Trophoblast cell (in vitro differentiated cells and primary cell): ENCODE results near the gene POC5.
"Not testable (repeated sequence)": the region's sequence is repeated elsewhere in the genome, so short reads cannot be mapped to it uniquely, and the experiment has no call there.

Experiments
- DNase-seq, 2 donors: peaks; one replicate each; pipeline ENCODE4 v3.0.0-alpha.2; 2016
- H2AFZ ChIP-seq: 2 replicates; pipeline ENCODE4 v1.6.1; 2013; ENCODE audit warnings: low read length, moderate library complexity, mild to moderate bottlenecking; ENCODE audit not compliant: insufficient read depth, poor library complexity
- H2AK5ac ChIP-seq: 2 replicates; pipeline ENCODE4 v1.6.1; 2013; ENCODE audit warnings: mild to moderate bottlenecking, low read length
- H2BK120ac ChIP-seq: 2 replicates; pipeline ENCODE4 v1.6.1; 2013; ENCODE audit warnings: low read length, mild to moderate bottlenecking, moderate library complexity; ENCODE audit not compliant: insufficient read depth, poor library complexity
- H2BK12ac ChIP-seq: 2 replicates; pipeline ENCODE4 v1.6.1; 2013; ENCODE audit warnings: mild to moderate bottlenecking, low read length, moderate library complexity
- H2BK5ac ChIP-seq: 2 replicates; pipeline ENCODE4 v1.6.1; 2013; ENCODE audit warnings: low read length, low read depth, moderate library complexity, mild to moderate bottlenecking; ENCODE audit not compliant: poor library complexity
- H3K14ac ChIP-seq: 2 replicates; pipeline ENCODE4 v1.6.1; 2013; ENCODE audit warnings: mild to moderate bottlenecking, low read length
- H3K18ac ChIP-seq: 2 replicates; pipeline ENCODE4 v1.6.1; 2013; ENCODE audit warnings: mild to moderate bottlenecking, low read length
- H3K23ac ChIP-seq: 2 replicates; pipeline ENCODE4 v1.6.1; 2013; ENCODE audit warnings: low read length
- H3K27ac ChIP-seq: 2 replicates; pipeline ENCODE4 v1.5.1; 2013; ENCODE audit warnings: low read depth, mild to moderate bottlenecking, inconsistent platforms, low read length, moderate library complexity
- H3K27me3 ChIP-seq: 2 replicates; pipeline ENCODE4 v1.6.1; 2013; ENCODE audit warnings: inconsistent platforms, mild to moderate bottlenecking, low read length, moderate library complexity; ENCODE audit not compliant: insufficient read depth
- H3K36me3 ChIP-seq, 2 experiments: 1 replicate in 1 of 2; 2 replicates in 1 of 2; pipeline ENCODE4 v1.6.1; 2013; ENCODE audit warnings: low read length in 2 of 2, mild to moderate bottlenecking in 2 of 2, moderate library complexity in 1 of 2; ENCODE audit not compliant: insufficient read depth in 2 of 2, control insufficient read depth in 1 of 2
- H3K4ac ChIP-seq: 2 replicates; pipeline ENCODE4 v1.6.1; 2013; ENCODE audit warnings: low read depth, mild to moderate bottlenecking, low read length, moderate library complexity
- H3K4me1 ChIP-seq, 2 experiments: 1 replicate in 1 of 2; 2 replicates in 1 of 2; pipeline ENCODE4 v1.6.1; 2013; ENCODE audit warnings: low read length in 2 of 2, mild to moderate bottlenecking in 2 of 2, moderate library complexity in 1 of 2; ENCODE audit not compliant: insufficient read depth in 2 of 2, control insufficient read depth in 1 of 2
- H3K4me2 ChIP-seq: 2 replicates; pipeline ENCODE4 v1.6.1; 2013; ENCODE audit warnings: inconsistent platforms, mild to moderate bottlenecking, low read length, moderate library complexity
- H3K4me3 ChIP-seq: 2 replicates; pipeline ENCODE4 v1.5.1; 2013; ENCODE audit warnings: mild to moderate bottlenecking, low read depth, low read length, inconsistent platforms
- H3K79me1 ChIP-seq: one replicate; pipeline ENCODE4 v1.6.1; 2013; ENCODE audit warnings: low read length
- H3K79me2 ChIP-seq: 2 replicates; pipeline ENCODE4 v1.6.1; 2013; ENCODE audit warnings: low read length, mild to moderate bottlenecking; ENCODE audit not compliant: control insufficient read depth, insufficient read depth, poor library complexity
- H3K9ac ChIP-seq: 2 replicates; pipeline ENCODE4 v1.6.1; 2013; ENCODE audit warnings: mild to moderate bottlenecking, low read length
- H3K9me3 ChIP-seq: 2 replicates; pipeline ENCODE4 v1.6.1; 2013; ENCODE audit warnings: low read depth, mild to moderate bottlenecking, control low read depth, inconsistent platforms, low read length; ENCODE audit not compliant: insufficient read depth
- H4K12ac ChIP-seq: 2 replicates; pipeline ENCODE4 v1.6.1; 2013; ENCODE audit warnings: low read depth, mild to moderate bottlenecking, low read length, moderate library complexity
- H4K8ac ChIP-seq: 2 replicates; pipeline ENCODE4 v1.6.1; 2013; ENCODE audit warnings: low read depth, mild to moderate bottlenecking, low read length, moderate library complexity
- H4K91ac ChIP-seq: one replicate; pipeline ENCODE4 v1.6.1; 2013; ENCODE audit warnings: low read depth, mild to moderate bottlenecking, low read length, moderate library complexity
- WGBS: extraction: QIAGEN DNeasy Blood & Tissue Kit; methylation state at CpG from one replicate; pipeline ENCODE4 v1.1.7; 2013; ENCODE audit warnings: missing lambda C conversion rate; ENCODE audit not compliant: insufficient read length, insufficient coverage; ENCODE audit errors: extremely low coverage; 5-methylcytosine and 5-hydroxymethylcytosine counted together

The POC5 gene

DNA sequence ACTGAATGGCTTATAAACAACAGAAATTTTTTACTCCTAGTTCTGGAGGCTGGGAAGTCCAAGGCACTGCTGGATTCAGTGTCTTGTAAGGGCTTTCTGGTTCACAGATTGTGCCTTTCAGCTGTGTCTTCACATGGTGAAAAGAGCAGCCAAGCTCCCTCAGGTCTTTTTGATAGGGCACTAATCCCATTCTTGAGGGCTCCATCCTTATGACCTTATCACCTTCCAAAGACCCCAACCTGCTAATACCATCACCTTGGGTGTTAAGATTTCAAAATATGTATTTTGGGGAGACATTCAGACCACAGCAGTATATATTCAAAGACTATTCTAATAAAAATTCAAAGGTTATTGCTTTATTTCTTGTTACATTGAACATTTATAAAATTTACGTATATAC, 16.5 kb upstream of the POC5 start:
- H3K18ac ChIP-seq: no peak overlapping the region
- no peak overlapping the region for H4K8ac ChIP-seq
- H2BK12ac ChIP-seq: no peak overlapping the region
- no peak overlapping the region for H2BK120ac ChIP-seq
- H2AFZ ChIP-seq: no peak overlapping the region
- H3K9me3 ChIP-seq: no peaks in the 10 kb centered on the region
- H3K79me2 ChIP-seq: no peaks in the 10 kb centered on the region
- H3K4me3 ChIP-seq: no peak overlapping the region
- no peak overlapping the region for H3K27ac ChIP-seq
- no peak overlapping the region for H3K9ac ChIP-seq
- no peak overlapping the region for H3K23ac ChIP-seq
- H2AK5ac ChIP-seq: no peak overlapping the region
- no peaks in the 10 kb centered on the region for H3K79me1 ChIP-seq
- H4K12ac ChIP-seq: no peak overlapping the region
- H3K4ac ChIP-seq: no peak overlapping the region
- no peak overlapping the region for H2BK5ac ChIP-seq
- no peak overlapping the region for H4K91ac ChIP-seq
- no peak overlapping the region for H3K14ac ChIP-seq
- H3K4me1 ChIP-seq: no peaks in the 10 kb centered on the region
- no peaks in the 10 kb centered on the region for H3K36me3 ChIP-seq
- no CpG with 5 or more reads among the region's 1 CpG for WGBS
- no peak for DNase-seq
- H3K4me2 ChIP-seq: no peak overlapping the region
- H3K27me3 ChIP-seq: no peaks in the 10 kb centered on the region

DNA sequence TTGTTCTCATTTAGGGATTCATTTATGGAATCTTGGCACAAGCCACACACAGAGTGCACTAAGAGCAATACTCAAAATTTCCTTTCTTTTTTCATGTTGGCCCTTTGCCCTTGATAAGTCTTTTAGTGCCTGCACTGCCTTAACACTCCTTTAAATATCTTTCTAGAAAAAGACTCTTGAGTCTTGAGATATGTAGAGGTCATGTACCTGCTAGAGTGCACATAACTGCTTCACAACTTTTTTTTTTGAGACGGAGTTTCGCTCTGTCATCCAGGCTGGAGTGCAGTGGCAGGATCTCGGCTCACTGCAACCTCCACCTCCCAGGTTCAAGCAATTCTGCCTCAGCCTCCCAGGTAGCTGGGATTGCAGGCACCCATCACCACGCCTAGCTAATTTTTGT, 14.3 kb upstream of the POC5 start:
- not testable (repeated sequence) for H3K36me3 ChIP-seq, H3K79me2 ChIP-seq, H2AK5ac ChIP-seq, H2BK120ac ChIP-seq, H3K27ac ChIP-seq, H3K4ac ChIP-seq, H3K4me1 ChIP-seq, H3K79me1 ChIP-seq, H4K91ac ChIP-seq, H3K9ac ChIP-seq, H3K14ac ChIP-seq, H3K9me3 ChIP-seq, H4K8ac ChIP-seq, H3K23ac ChIP-seq, H2AFZ ChIP-seq, DNase-seq, H3K4me2 ChIP-seq, H4K12ac ChIP-seq, H3K27me3 ChIP-seq, H2BK5ac ChIP-seq, H2BK12ac ChIP-seq, H3K18ac ChIP-seq, H3K4me3 ChIP-seq
- WGBS: no CpG with 5 or more reads among the region's 4 CpGs

GRCh38 chr5:75729321-75729720, 12.1 kb upstream of the POC5 start:
- Histone ChIP-seq H3K18ac (no peak overlapping the region), H3K4me3 (no peak overlapping the region), H3K4me1 (no peaks in the 10 kb centered on the region), H2BK12ac (no peak overlapping the region), H2BK5ac (no peak overlapping the region), H2AK5ac (no peak overlapping the region), H4K12ac (no peak overlapping the region), H2AFZ (no peak overlapping the region), H3K36me3 (no peaks in the 10 kb centered on the region), H3K9ac (no peak overlapping the region), H3K23ac (no peak overlapping the region), H2BK120ac (no peak overlapping the region), H3K14ac (no peak overlapping the region), H3K27ac (no peak overlapping the region), H3K4ac (no peak overlapping the region), H4K91ac (no peak overlapping the region), H3K79me1 (no peaks in the 10 kb centered on the region), H3K4me2 (no peak overlapping the region), H4K8ac (no peak overlapping the region), H3K9me3 (no peaks in the 10 kb centered on the region), H3K79me2 (no peaks in the 10 kb centered on the region), H3K27me3 (no peaks in the 10 kb centered on the region)
- no peak for DNase-seq
- WGBS: no CpG with 5 or more reads among the region's 3 CpGs

GRCh38 chr5:75727931-75728330, 10.7 kb upstream of the POC5 start:
- Histone ChIP-seq H3K27ac (no peak overlapping the region), H3K4me1 (no peaks in the 10 kb centered on the region), H3K36me3 (no peaks in the 10 kb centered on the region), H2BK5ac (no peak overlapping the region), H3K79me1 (no peaks in the 10 kb centered on the region), H2AK5ac (no peak overlapping the region), H4K91ac (no peak overlapping the region), H3K4me2 (no peak overlapping the region), H4K8ac (no peak overlapping the region), H3K14ac (no peak overlapping the region), H2BK120ac (no peak overlapping the region), H3K4me3 (no peak overlapping the region), H3K27me3 (no peaks in the 10 kb centered on the region), H3K4ac (no peak overlapping the region), H2BK12ac (no peak overlapping the region), H3K9ac (no peak overlapping the region), H2AFZ (no peak overlapping the region), H3K9me3 (no peaks in the 10 kb centered on the region), H3K23ac (no peak overlapping the region), H3K18ac (no peak overlapping the region), H4K12ac (no peak overlapping the region), H3K79me2 (no peaks in the 10 kb centered on the region)
- no CpG with 5 or more reads among the region's 2 CpGs for whole genome bisulfite sequencing
- no peak for DNase-seq

- H2BK5ac ChIP-seq, H3K4me3 ChIP-seq, DNase-seq, H4K12ac ChIP-seq, H3K18ac ChIP-seq, H3K79me1 ChIP-seq, H3K79me2 ChIP-seq, H3K27me3 ChIP-seq, H4K91ac ChIP-seq, H3K27ac ChIP-seq, H2BK120ac ChIP-seq, H3K4me1 ChIP-seq, H3K23ac ChIP-seq, H3K9ac ChIP-seq, H4K8ac ChIP-seq, H2AFZ ChIP-seq, H3K4ac ChIP-seq, H2BK12ac ChIP-seq, H2AK5ac ChIP-seq, H3K36me3 ChIP-seq, H3K4me2 ChIP-seq, H3K9me3 ChIP-seq, H3K14ac ChIP-seq: not testable (repeated sequence)
Observed at GRCh38 chr5:75726224-75726623, 9.0 kb upstream of the POC5 start.
